HG03045 (cell line): Measurements from ENCODE around the gene CFAP61.

Source experiments
- ATAC-seq: cut with Tn5 transposase; IDR thresholded peaks from one replicate; pipeline ENCODE4 v1.9.1; 2021; ENCODE audit warnings: mild to moderate bottlenecking, moderate library complexity; ENCODE audit not compliant: unreplicated experiment

CFAP61 gene

DNA sequence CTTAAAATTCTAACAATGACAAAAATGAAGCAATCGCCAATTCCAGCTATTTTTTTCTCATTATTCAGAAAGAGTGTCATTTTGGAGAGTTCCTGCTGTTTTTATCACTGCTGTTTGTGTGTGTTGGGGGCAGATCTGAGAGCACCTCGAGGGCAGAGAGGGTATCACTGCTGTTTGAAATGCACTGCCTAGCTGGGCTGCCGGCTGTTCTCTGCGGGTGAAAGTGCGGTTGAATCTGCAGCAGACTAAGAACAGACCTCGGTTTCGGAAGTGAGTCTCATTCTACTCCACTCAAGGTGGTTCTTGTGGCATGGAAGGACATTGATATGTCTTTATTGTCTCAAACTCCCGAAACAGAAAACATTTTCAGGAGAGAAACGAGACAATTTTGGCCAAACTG lies 333.9 kb downstream of the CFAP61 start:
- ATAC-seq, result no peak

GRCh38 chr20:20390393-20390792 lies 338.1 kb downstream of the CFAP61 start:
- no peak for ATAC-seq

DNA sequence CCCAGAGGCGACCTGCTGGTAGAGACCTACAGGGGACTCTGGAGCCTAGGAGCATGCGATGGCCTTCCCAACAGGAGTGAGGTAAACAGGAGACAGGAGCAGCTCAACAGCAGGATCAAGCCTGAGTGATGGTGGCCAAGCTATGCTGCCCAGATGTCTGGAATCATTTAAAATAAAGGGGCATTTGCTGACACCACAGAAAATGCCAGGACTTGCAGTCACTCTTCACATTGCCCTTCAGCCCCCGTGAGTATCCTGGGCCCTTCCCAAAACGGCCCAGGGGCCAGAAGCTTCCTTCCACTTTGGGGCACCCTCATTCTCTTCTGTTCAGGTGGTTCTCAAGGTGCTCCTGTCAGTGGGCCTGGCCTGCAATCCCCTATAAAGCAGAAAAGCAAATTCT lies 338.8 kb downstream of the CFAP61 start:
- ATAC-seq, result no peak

- ATAC-seq, result no peak
Measured at GRCh38 chr20:20391766-20392165, 339.4 kb downstream of the CFAP61 start.

GRCh38 chr20:20393207-20394120 lies 341.1 kb downstream of the CFAP61 start:
- no peak for ATAC-seq

DNA sequence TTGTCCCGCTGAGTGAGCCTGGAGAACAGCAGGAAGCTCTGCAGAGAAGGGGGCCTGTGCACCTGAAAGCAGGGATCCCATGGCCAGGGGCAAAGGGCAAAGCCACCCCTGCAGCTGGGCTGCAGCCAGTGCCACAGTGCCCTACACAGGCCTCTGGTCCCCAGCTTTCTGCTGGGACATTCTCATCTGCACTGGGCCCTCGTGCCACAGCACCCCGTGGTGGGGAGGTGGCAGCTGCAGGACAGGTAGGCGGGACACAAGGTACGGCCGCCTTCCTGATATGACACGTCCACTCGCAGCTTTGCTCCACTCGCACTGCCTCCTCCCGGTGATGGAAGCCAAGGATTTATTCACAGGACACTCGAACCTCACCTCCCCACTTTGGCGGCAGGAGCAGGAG lies 342.8 kb downstream of the CFAP61 start:
- ATAC-seq, result no peak

- ATAC-seq, result no peak
Measured at GRCh38 chr20:20395903-20396568, 343.7 kb downstream of the CFAP61 start.

- no peak for ATAC-seq
Measured at GRCh38 chr20:20396794-20397193, 344.5 kb downstream of the CFAP61 start.

GRCh38 chr20:20398123-20398522 lies 345.8 kb downstream of the CFAP61 start:
- ATAC-seq, result no peak

- no peak for ATAC-seq
Measured at GRCh38 chr20:20399531-20400500, 347.5 kb downstream of the CFAP61 start.

DNA sequence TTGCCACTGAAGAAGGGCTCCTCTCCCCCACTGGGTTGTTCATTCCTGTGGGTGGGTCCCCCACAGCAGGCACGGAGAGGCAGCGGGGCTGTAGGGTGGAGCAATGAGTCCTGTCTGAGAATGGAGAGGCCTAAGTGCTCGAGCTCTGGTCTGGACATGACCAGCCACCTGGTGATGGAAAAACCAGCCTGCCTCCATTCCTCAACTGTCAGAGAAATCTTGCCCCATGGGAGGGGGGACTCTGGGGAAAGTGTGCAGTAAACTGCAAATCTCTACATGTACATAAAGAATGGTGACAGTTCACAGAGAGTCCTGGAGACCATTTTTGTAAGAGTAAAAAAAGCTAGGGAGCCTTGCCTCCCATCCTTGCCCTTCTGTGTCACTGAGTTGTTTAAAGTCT lies 349.7 kb downstream of the CFAP61 start:
- ATAC-seq, result no peak

DNA sequence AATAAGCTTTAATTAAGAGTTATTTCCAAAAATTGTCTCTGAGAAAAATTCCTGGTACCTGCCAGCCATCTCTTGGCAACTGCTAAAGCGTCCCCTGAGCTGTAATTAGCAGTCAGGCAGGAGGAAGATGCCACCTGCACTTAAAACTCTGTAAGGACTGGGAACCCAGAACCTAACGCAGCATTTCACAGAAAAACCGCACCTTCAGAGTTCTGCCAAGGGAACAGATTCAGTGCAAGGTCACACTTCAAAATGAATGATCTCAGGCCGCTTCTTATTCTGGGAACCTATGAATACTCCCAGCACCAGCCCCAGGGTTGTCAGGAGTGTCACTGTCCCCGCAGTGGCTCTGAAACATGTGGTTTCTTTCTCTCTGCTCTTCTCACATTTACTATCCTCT lies 352.3 kb downstream of the CFAP61 start:
- no peak for ATAC-seq

DNA sequence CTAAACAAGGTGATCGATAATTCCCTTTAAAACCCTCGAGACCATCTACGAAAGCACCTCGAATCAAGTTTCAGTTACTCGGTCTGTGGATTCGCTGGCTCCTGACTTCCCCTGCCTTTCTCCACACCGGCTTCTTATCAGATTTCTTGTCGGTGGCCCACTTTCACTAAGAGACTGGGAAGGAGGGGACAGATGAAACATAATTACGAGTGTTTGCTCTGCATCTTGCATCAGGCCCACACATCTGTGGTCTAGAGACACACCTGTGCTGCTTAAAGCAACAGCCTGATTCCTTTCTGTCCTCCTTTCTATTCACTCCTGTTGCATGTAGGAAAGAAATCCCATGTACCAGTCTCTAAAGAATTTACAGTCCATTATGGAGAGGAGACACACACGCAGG lies 353.3 kb downstream of the CFAP61 start:
- no peak for ATAC-seq

DNA sequence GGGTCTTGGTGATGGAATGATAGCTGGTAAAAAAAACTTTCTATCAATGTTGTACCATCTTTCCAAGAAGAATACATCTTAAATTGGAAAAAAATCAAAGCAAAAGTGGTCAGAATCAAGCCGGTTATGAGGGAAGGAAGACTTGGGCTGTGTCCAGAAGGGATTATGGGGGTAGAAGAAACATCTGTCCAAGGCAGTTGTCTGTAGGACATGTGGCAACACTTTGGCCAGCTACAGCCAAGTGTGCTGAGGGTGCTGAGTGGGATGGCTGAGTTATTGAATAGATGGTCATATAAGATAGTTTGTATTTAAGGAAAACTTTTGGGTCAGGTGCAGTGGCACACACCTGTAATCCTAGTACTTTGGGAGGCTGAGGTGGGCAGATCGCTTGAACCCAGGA lies 354.0 kb downstream of the CFAP61 start:
- no peak for ATAC-seq

DNA sequence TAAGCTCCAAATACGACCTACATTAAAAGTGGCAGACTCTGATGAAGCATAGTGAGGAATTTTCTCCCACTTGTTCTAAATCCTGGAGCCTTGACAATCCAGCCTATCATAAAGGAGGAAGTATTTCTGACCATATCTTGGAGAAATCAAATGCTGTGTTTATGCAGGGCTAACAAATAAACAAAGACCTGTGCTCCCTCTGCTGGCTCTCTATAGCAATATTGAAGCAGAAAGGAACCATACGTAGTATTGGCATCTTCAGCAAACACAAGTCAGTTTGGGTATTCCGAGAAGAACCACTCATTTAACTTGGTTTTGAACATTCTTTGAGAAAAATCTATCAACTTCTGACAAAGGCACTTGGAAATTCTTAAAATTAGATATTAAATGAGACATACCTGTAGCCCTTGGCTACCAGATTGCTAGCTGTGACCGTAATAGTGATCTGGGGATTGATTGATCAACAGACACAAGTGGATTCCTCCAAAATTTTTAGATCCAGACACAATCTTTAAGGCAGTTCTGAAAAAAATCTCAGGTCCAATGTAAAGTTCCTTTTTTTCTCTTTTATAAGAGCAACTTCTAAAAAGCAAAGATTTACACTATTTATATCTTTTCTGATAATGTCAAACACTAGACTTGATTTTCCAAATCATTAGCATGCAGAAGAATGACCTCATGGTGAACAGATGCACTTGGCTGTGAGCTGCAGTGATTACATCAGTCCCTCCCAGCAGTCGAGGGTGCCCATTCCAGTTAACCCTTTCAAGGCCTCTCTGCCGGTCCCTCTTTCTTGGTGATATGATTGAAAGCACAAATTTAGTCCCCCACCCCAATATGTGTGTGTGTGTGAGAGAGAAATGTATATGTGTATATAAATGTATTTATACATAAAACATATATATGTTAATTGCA lies 355.8 kb downstream of the CFAP61 start:
- no peak for ATAC-seq

- ATAC-seq, result no peak
Measured at GRCh38 chr20:20409331-20409730, 357.0 kb downstream of the CFAP61 start.
